Progenitor cell of endocrine pancreas (in vitro differentiated cells): Measurements from ENCODE around the gene MYO1G. TPM values are rescaled to one million over a fixed set of nuclear protein-coding genes. Genes with fewer than 3 reads are reported as not detected.
"Not testable (repeated sequence)": the region's sequence is repeated elsewhere in the genome, so short reads cannot be mapped to it uniquely, and the experiment has no call there.

Source experiments
- DNase-seq: peaks from one replicate; pipeline ENCODE4 v3.0.0; 2021; ENCODE audit warnings: low spot score; ENCODE audit not compliant: unreplicated experiment
- H3K27ac Mint-ChIP-seq: 2 replicates; pipeline ENCODE4 v1.8.0; 2021; ENCODE audit warnings: mild to moderate bottlenecking, moderate library complexity, mixed read lengths
- H3K27me3 Mint-ChIP-seq: 2 replicates; pipeline ENCODE4 v1.8.0; 2021; ENCODE audit warnings: mixed read lengths
- H3K36me3 Mint-ChIP-seq: 2 replicates; pipeline ENCODE4 v1.8.0; 2022; ENCODE audit warnings: mixed read lengths; ENCODE audit not compliant: insufficient read depth
- H3K4me1 Mint-ChIP-seq: 2 replicates; pipeline ENCODE4 v1.8.0; 2021; ENCODE audit warnings: low read depth, mixed read lengths
- H3K4me3 Mint-ChIP-seq: 2 replicates; pipeline ENCODE4 v1.8.0; 2021; ENCODE audit warnings: low read depth, mild to moderate bottlenecking, moderate library complexity, mixed read lengths
- H3K9me3 Mint-ChIP-seq: 2 replicates; pipeline ENCODE4 v1.8.0; 2021; ENCODE audit warnings: low read depth, mixed read lengths
- CTCF ChIP-seq: fragments of 200-600 bp; sonication (generic); IDR thresholded peaks from one replicate; pipeline ENCODE4 v1.5.0; 2021; ENCODE audit warnings: antibody characterized with exemption, mild to moderate bottlenecking; ENCODE audit not compliant: unreplicated experiment
- total RNA-seq: library from RNA; stranded (reverse); gene quantifications from 2 replicates; pipeline ENCODE4 v1.2.1, GENCODE V29; 2021

MYO1G gene
- total RNA-seq, 1 donor from 2014 or later = 0.67 TPM

DNA sequence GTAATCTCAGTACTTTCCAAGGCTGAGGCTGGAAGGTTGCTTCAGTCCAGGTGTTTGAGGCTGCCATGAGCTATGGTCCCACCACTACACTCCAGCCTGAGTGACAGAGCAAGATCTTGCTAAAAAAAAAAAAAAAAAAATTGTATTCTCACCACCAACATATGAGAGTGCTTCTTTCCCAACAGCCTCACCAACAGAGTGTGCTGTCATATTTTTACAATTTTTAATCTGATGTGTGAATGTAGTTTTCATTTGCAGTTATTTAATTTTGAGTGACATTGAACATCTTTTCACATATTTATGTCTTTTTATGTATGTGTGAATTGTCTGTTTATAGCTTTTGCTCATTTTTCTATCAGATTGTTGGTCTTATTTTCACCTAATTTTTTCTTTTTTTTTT, 35.2 kb downstream of the MYO1G start:
- DNase-seq = no peak
- Mint-ChIP-seq H3K27ac (no peak overlapping the region), H3K4me3 (no peak overlapping the region), H3K4me1 (no peaks in the 10 kb centered on the region), H3K9me3 (no peaks in the 10 kb centered on the region), H3K27me3 (peaks cover 21% of the 10 kb centered on the region), H3K36me3 (no peaks in the 10 kb centered on the region)
- no peak for TF ChIP-seq CTCF

GRCh38 chr7:44937426-44937825, 41.4 kb downstream of the MYO1G start:
- Mint-ChIP-seq H3K27me3 (peaks cover 4% of the 10 kb centered on the region), H3K27ac (no peak overlapping the region), H3K4me1 (no peaks in the 10 kb centered on the region), H3K36me3 (no peaks in the 10 kb centered on the region), H3K4me3 (no peak overlapping the region), H3K9me3 (no peaks in the 10 kb centered on the region)
- TF ChIP-seq CTCF = no peak
- DNase-seq = no peak

- no peaks in the 10 kb centered on the region for H3K36me3 Mint-ChIP-seq
Observed at GRCh38 chr7:44936322-44936721, 42.5 kb downstream of the MYO1G start.

DNA sequence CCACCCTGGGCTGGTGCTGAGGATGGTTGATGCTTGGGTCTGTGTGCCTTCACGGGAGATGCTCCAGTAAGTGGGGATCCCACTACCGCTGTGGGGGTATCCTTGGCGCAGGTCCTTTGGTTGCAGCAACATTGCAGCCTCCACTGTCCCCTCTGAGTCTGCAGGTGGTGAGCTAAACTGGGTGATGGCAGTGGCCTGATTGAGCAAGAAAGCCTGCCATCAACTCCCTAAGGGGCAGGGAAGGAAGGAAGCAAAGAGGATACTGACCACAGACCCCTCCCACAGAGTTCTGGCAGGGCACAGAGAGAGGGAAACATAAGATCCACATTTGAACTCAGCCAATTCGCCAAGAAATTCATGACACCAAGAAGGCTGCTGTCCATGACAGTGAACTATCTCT, 43.2 kb downstream of the MYO1G start:
- Mint-ChIP-seq H3K9me3 (no peaks in the 10 kb centered on the region), H3K36me3 (no peaks in the 10 kb centered on the region), H3K4me1 (no peaks in the 10 kb centered on the region), H3K27ac (no peak overlapping the region), H3K27me3 (peaks cover 4% of the 10 kb centered on the region), H3K4me3 (no peak overlapping the region)
- no peak for DNase-seq
- TF ChIP-seq CTCF = no peak

More at GRCh38 chr7:44936322-44936721, 42.5 kb downstream of the MYO1G start:
- Mint-ChIP-seq H3K4me1 (no peaks in the 10 kb centered on the region), H3K4me3 (no peak overlapping the region), H3K9me3 (no peaks in the 10 kb centered on the region), H3K27me3 (peaks cover 4% of the 10 kb centered on the region), H3K27ac (no peak overlapping the region)
- no peak for DNase-seq
- TF ChIP-seq CTCF = no peak

GRCh38 chr7:44935016-44935415, 43.8 kb downstream of the MYO1G start:
- DNase-seq = no peak
- H3K27ac Mint-ChIP-seq = no peak overlapping the region
- H3K4me1 Mint-ChIP-seq = no peaks in the 10 kb centered on the region
- H3K9me3 Mint-ChIP-seq = no peaks in the 10 kb centered on the region
- no peak overlapping the region for H3K4me3 Mint-ChIP-seq
- TF ChIP-seq CTCF = no peak
- no peaks in the 10 kb centered on the region for H3K36me3 Mint-ChIP-seq
- peaks cover 4% of the 10 kb centered on the region for H3K27me3 Mint-ChIP-seq

GRCh38 chr7:44934510-44934909, 44.3 kb downstream of the MYO1G start:
- H3K27ac Mint-ChIP-seq, H3K4me1 Mint-ChIP-seq, DNase-seq, H3K36me3 Mint-ChIP-seq, H3K9me3 Mint-ChIP-seq, H3K4me3 Mint-ChIP-seq, H3K27me3 Mint-ChIP-seq: not testable (repeated sequence)
